Measurements from ENCODE around the gene S1PR1.

- TF ChIP-seq, protein P1, sequence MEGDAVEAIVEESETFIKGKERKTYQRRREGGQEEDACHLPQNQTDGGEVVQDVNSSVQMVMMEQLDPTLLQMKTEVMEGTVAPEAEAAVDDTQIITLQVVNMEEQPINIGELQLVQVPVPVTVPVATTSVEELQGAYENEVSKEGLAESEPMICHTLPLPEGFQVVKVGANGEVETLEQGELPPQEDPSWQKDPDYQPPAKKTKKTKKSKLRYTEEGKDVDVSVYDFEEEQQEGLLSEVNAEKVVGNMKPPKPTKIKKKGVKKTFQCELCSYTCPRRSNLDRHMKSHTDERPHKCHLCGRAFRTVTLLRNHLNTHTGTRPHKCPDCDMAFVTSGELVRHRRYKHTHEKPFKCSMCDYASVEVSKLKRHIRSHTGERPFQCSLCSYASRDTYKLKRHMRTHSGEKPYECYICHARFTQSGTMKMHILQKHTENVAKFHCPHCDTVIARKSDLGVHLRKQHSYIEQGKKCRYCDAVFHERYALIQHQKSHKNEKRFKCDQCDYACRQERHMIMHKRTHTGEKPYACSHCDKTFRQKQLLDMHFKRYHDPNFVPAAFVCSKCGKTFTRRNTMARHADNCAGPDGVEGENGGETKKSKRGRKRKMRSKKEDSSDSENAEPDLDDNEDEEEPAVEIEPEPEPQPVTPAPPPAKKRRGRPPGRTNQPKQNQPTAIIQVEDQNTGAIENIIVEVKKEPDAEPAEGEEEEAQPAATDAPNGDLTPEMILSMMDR (IDR thresholded peaks at IDR 0.05): no peak
- TF ChIP-seq POLR2A (IDR thresholded peaks at IDR 0.05): no peak
Measured at GRCh38 chr1:101243751-101244150, 6.9 kb downstream of the S1PR1 start.

All from breast epithelium (tissue), 3 donors.